GM12878 (cell line): ENCODE measurements around the gene ZBTB33. TPM values are rescaled to one million over a fixed set of nuclear protein-coding genes. Genes with fewer than 3 reads are reported as not detected.

ENCODE experiments used
- ATAC-seq: fragments of 200-7000 bp; cut with Tn5 transposase; 3 replicates; pipeline ENCODE4 v1.9.1; 2020; ENCODE audit warnings: mild to moderate bottlenecking, moderate library complexity
- BruUV-seq: library from RNA; stranded (reverse); fragments of 400-500 nt; replicated peaks from 2 replicates; lab custom pipeline; 2021; lab: Mats Ljungman, UMichigan
- CTCF ChIA-PET: fragments of 300-600 bp; sonication (Branson Sonifier 250); formaldehyde crosslinking; extraction: SDS; loops from one replicate; lab custom pipeline; 2021; ENCODE audit warnings: inconsistent platforms; lab: Yijun Ruan, JAX
- POLR2A ChIA-PET: fragments of 350-600 bp; formaldehyde crosslinking; extraction: SDS; loops from one replicate; lab custom pipeline; 2021; ENCODE audit warnings: inconsistent platforms; lab: Charles Lee
- RAD21 ChIA-PET: fragments of 300-600 bp; sonication (Branson Sonifier 250); formaldehyde crosslinking; loops from one replicate; lab custom pipeline; 2023; ENCODE audit warnings: antibody characterized with exemption; ENCODE audit not compliant: unreplicated experiment; lab: Charles Lee
- SMC1A ChIA-PET: fragments of 300-600 bp; sonication (Branson Sonifier 250); formaldehyde crosslinking; loops from one replicate; lab custom pipeline; 2023; ENCODE audit not compliant: unreplicated experiment, uncharacterized antibody; lab: Charles Lee
- DNase-seq: peaks from one replicate; pipeline ENCODE4 v3.0.0-alpha.2; 2011; ENCODE audit warnings: low read depth, low spot score
- FAIRE-seq: peaks from 3 replicates; lab custom pipeline; 2011; peaks lifted over from hg19 to GRCh38; lab: Jason Lieb, UNC
- H2AFZ ChIP-seq: 2 replicates; pipeline ENCODE4 v1.6.0; 2011; ENCODE audit warnings: low read depth, low read length, control low read depth; ENCODE audit not compliant: control insufficient read depth
- H3K27ac ChIP-seq: 2 replicates; pipeline ENCODE4 v1.5.1; 2011; ENCODE audit warnings: control low read depth; ENCODE audit not compliant: control insufficient read depth, insufficient read depth
- H3K27me3 ChIP-seq, 2 experiments: replicated peaks in 1 of 2; 2 replicates each; pipeline versions ENCODE4 v1.6.0 to v1.6.1; 2011; ENCODE audit warnings: low read length in 1 of 2; ENCODE audit not compliant: control insufficient read depth in 2 of 2, insufficient read depth in 2 of 2
- H3K36me3 ChIP-seq, 2 experiments: 2 replicates each; pipeline ENCODE4 v1.5.1; 2011; ENCODE audit warnings: low read length in 1 of 2; ENCODE audit not compliant: control insufficient read depth in 2 of 2, insufficient read depth in 2 of 2
- H3K4me1 ChIP-seq: 2 replicates; pipeline ENCODE4 v1.6.1; 2011; ENCODE audit warnings: mild to moderate bottlenecking, low read length, moderate library complexity, mixed read lengths; ENCODE audit not compliant: control insufficient read depth, insufficient read depth
- H3K4me2 ChIP-seq: 2 replicates; pipeline ENCODE4 v1.6.0; 2011; ENCODE audit warnings: control low read depth; ENCODE audit not compliant: control insufficient read depth, insufficient read depth
- H3K4me3 ChIP-seq: fragments of 200-600 bp; sonication (generic); 2 replicates; pipeline ENCODE4 v1.5.1; 2016
- H3K79me2 ChIP-seq: 2 replicates; pipeline ENCODE4 v1.6.0; 2011; ENCODE audit warnings: low read length; ENCODE audit not compliant: control insufficient read depth, insufficient read depth
- H3K9ac ChIP-seq: 2 replicates; pipeline ENCODE4 v1.8.0; 2011; ENCODE audit warnings: low read length, control low read depth, mixed read lengths; ENCODE audit not compliant: control insufficient read depth, insufficient read depth
- H3K9me3 ChIP-seq: replicated peaks from 3 replicates; pipeline ENCODE4 v1.5.1; 2011; ENCODE audit warnings: mild to moderate bottlenecking, low read length; ENCODE audit not compliant: control insufficient read depth, insufficient read depth
- H4K20me1 ChIP-seq: 2 replicates; pipeline ENCODE4 v1.6.0; 2011; ENCODE audit not compliant: control insufficient read depth, insufficient read depth
- ASH2L ChIP-seq: fragments of 300-600, 200-600 bp; sonication (generic); IDR thresholded peaks from 2 replicates; pipeline ENCODE4 v1.6.1; 2017; ENCODE audit warnings: low read depth, mild to moderate bottlenecking, borderline replicate concordance
- BMI1 ChIP-seq: fragments of 450-650 bp; IDR thresholded peaks from 2 replicates; pipeline ENCODE4 v1.6.1; 2016; ENCODE audit warnings: mild to moderate bottlenecking, moderate library complexity, borderline replicate concordance
- BRCA1 ChIP-seq: IDR thresholded peaks from 2 replicates; pipeline ENCODE4 v1.6.1; 2011; ENCODE audit warnings: low read depth, low read length, improper control_type of control experiment
- CBX5 ChIP-seq: sonication (generic); IDR thresholded peaks from 2 replicates; pipeline ENCODE4 v1.6.1; 2016; ENCODE audit warnings: low read depth, moderate library complexity, mild to moderate bottlenecking, inconsistent platforms
- FOXM1 ChIP-seq: IDR thresholded peaks from 2 replicates; pipeline ENCODE4 v1.6.1; 2012; ENCODE audit warnings: low read depth, mild to moderate bottlenecking, inconsistent platforms, low read length, moderate library complexity
- HCFC1 ChIP-seq: fragments of 150-350 bp; IDR thresholded peaks from 2 replicates; pipeline ENCODE4 v1.6.1; 2014; ENCODE audit warnings: low read length
- HDGF ChIP-seq: fragments of 450-650 bp; IDR thresholded peaks from 2 replicates; pipeline ENCODE4 v1.6.1; 2016; ENCODE audit warnings: antibody characterized with exemption
- JUNB ChIP-seq: IDR thresholded peaks from 2 replicates; pipeline ENCODE4 v1.6.1; 2016; ENCODE audit warnings: antibody characterized with exemption, mild to moderate bottlenecking
- JUND ChIP-seq: IDR thresholded peaks from 2 replicates; pipeline ENCODE4 v1.6.1; 2012; ENCODE audit warnings: low read depth, mild to moderate bottlenecking, low read length, improper control_type of control experiment, moderate library complexity
- NFYA ChIP-seq: IDR thresholded peaks from 2 replicates; pipeline ENCODE4 v1.6.1; 2011; ENCODE audit warnings: low read depth, mild to moderate bottlenecking, low read length, improper control_type of control experiment, borderline replicate concordance
- NR2C1 ChIP-seq: fragments of 450-650 bp; IDR thresholded peaks from 2 replicates; pipeline ENCODE4 v1.6.1; 2017; ENCODE audit warnings: antibody characterized with exemption, mild to moderate bottlenecking, moderate library complexity
- PBX3 ChIP-seq: IDR thresholded peaks from 2 replicates; pipeline ENCODE4 v1.6.1; 2011; ENCODE audit warnings: mild to moderate bottlenecking, low read depth, low read length, moderate library complexity; ENCODE audit not compliant: insufficient replicate concordance
- POLR2A ChIP-seq: IDR thresholded peaks from 2 replicates; pipeline ENCODE4 v1.6.1; 2011; ENCODE audit warnings: low read depth, mild to moderate bottlenecking, low read length
- POLR2AphosphoS5 ChIP-seq: IDR thresholded peaks from 2 replicates; pipeline ENCODE4 v1.6.1; 2011; ENCODE audit warnings: mild to moderate bottlenecking, low read length, inconsistent platforms
- SMAD1 ChIP-seq: fragments of 450-650 bp; IDR thresholded peaks from 2 replicates; pipeline ENCODE4 v1.6.1; 2018; ENCODE audit warnings: mild to moderate bottlenecking, low read depth; ENCODE audit not compliant: partially characterized antibody
- SP1 ChIP-seq: IDR thresholded peaks from one replicate; pipeline ENCODE4 v1.6.1; 2011; ENCODE audit warnings: low read depth, low read length
- SRF ChIP-seq, 2 experiments: IDR thresholded peaks; 2 replicates each; pipeline ENCODE4 v1.6.1; 2011; ENCODE audit warnings: low read depth in 2 of 2, low read length in 2 of 2, mild to moderate bottlenecking in 1 of 2, moderate library complexity in 1 of 2
- TCF12 ChIP-seq: IDR thresholded peaks from 2 replicates; pipeline ENCODE4 v1.6.1; 2011; ENCODE audit warnings: low read depth, mild to moderate bottlenecking, low read length
- TCF7 ChIP-seq: IDR thresholded peaks from 2 replicates; pipeline ENCODE4 v1.6.1; 2014; ENCODE audit warnings: antibody characterized with exemption, borderline replicate concordance
- ZNF207 ChIP-seq: fragments of 450-650 bp; IDR thresholded peaks from 2 replicates; pipeline ENCODE4 v1.6.1; 2014; ENCODE audit warnings: antibody characterized with exemption, mild to moderate bottlenecking, borderline replicate concordance
- WGBS: methylation state at CpG from one replicate; pipeline ENCODE4 v1.1.6; 2016; ENCODE audit warnings: low lambda C conversion rate; ENCODE audit not compliant: insufficient replicate concordance, insufficient coverage; ENCODE audit errors: missing lambda C conversion rate; 5-methylcytosine and 5-hydroxymethylcytosine counted together
- in situ Hi-C: fragments of 300-500 bp; cut with MboI; formaldehyde crosslinking; loops from 9 replicates; pipeline ENCODE4 v1.14.3; 2018; ENCODE audit warnings: mixed read lengths
- intact Hi-C: fragments of 100-400 bp; cut with micrococcal nuclease; formaldehyde crosslinking; loops from one replicate; pipeline ENCODE4 v1.14.2; 2022; ENCODE audit not compliant: unreplicated experiment
- polyA plus RNA-seq, 11 experiments: library from polyadenylated mRNA; depleted of rRNA in 4 of 11; unstranded in 6 of 11; stranded (reverse) in 5 of 11; fragments of >200 nt; fragmentation: Nextera tagmentation in 4 of 11; fragmentation: Illumina TruSeq in 1 of 11; extraction: Ambion mirVana in 4 of 11; extraction: Trizol in 1 of 11; gene quantifications; 1 replicate in 1 of 11; 2 replicates in 10 of 11; pipeline versions ENCODE4 v1.2.1 to v1.2.3, GENCODE V29; 2011 to 2016; ENCODE audit warnings: inconsistent platforms in 2 of 11, missing spikeins in 2 of 11, low read depth in 1 of 11
- total RNA-seq, 4 experiments: library from RNA; depleted of rRNA in 3 of 4; stranded (reverse); fragments of >200 nt in 3 of 4; fragmentation: Illumina TruSeq in 1 of 4; extraction: Trizol in 1 of 4; gene quantifications; 2 replicates each; pipeline versions ENCODE4 v1.2.1 to v1.2.3, GENCODE V29; 2013 to 2021
- TF ChIP-seq, protein P1 (sequence below): fragments of 450-650 bp; IDR thresholded peaks from 2 replicates; pipeline ENCODE4 v1.6.1; 2014; ENCODE audit warnings: mild to moderate bottlenecking
- TF ChIP-seq, protein P2 (sequence below): IDR thresholded peaks from 2 replicates; pipeline ENCODE4 v1.6.1; 2011; ENCODE audit warnings: low read depth, low read length, improper control_type of control experiment, borderline replicate concordance

ZBTB33 gene
- total and polyA plus RNA-seq, 10 of the 15 experiments (the other 5 are each of a cell fraction or from before 2014, with no cell fraction given), result 5.2 to 26.3 (median 18.3) TPM

- Histone ChIP-seq H3K9ac (peak overlapping the region; percentile 73), H3K4me1 (no peaks in the 10 kb centered on the region), H3K27ac (peak overlapping the region; percentile 65), H3K9me3 (no peaks in the 10 kb centered on the region), H3K4me2 (peak overlapping the region; percentile 14; the same call in 1 of the 2 replicates), H4K20me1 (no peaks in the 10 kb centered on the region), H2AFZ (peak overlapping the region; percentile 70), H3K4me3 (peak overlapping the region; percentile 71), H3K27me3 (no peaks in the 10 kb centered on the region), H3K79me2 (peaks cover 12% of the 10 kb centered on the region), H3K36me3 (no peaks in the 10 kb centered on the region)
- FAIRE-seq (peak; percentile 38), DNase-seq (no peak), ATAC-seq (peak; percentile 84)
- ChIA-PET POLR2A (interaction anchor here (0.6 kb wide), 1 partner anchor 67 kb away, joined by 3 read pairs; the partner anchor contains the start of gene TMEM255A), SMC1A (interaction anchor here (0.7 kb wide), 1 partner anchor 17 kb away, joined by 3 read pairs; no protein-coding TSS in a partner anchor), CTCF (interaction anchor here (0.9 to 1.0 kb wide), 2 partner anchors 31 to 64 kb away, joined by 3 read pairs; no protein-coding TSS in a partner anchor), RAD21 (interaction anchor here (1.8 kb wide), 1 partner anchor 64 kb away, joined by 5 read pairs; no protein-coding TSS in a partner anchor)
- intact Hi-C loops, result loop anchor here (10.0 kb wide), 1 partner anchor 210 kb away; no protein-coding TSS in a partner anchor
- in situ Hi-C loops, result no loop called here
- WGBS, result 30% methylated on average over 43 of the region's 43 CpGs
- no TSS peak for BruUV-seq
- peak; percentile 25; the same call in 1 of the 2 replicates for TF ChIP-seq FOXM1
- TF ChIP-seq, protein P1, sequence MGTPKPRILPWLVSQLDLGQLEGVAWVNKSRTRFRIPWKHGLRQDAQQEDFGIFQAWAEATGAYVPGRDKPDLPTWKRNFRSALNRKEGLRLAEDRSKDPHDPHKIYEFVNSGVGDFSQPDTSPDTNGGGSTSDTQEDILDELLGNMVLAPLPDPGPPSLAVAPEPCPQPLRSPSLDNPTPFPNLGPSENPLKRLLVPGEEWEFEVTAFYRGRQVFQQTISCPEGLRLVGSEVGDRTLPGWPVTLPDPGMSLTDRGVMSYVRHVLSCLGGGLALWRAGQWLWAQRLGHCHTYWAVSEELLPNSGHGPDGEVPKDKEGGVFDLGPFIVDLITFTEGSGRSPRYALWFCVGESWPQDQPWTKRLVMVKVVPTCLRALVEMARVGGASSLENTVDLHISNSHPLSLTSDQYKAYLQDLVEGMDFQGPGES, result no peak
- 0 out of 2 replicates have a peak, but pooled peaks have one; percentile 10 for TF ChIP-seq TCF12
- no peak for TF ChIP-seq BMI1
- no peak for TF ChIP-seq HDGF
- TF ChIP-seq SP1, result peak; percentile 58
- no peak for TF ChIP-seq BRCA1
- 0 out of 4 replicates have a peak, but pooled peaks of 1 of the 2 experiments have one; percentile 50 for TF ChIP-seq SRF (IDR thresholded peaks at IDR 0.05; ENCODE audit: low read depth in 2 of 2, low read length in 2 of 2)
- TF ChIP-seq HCFC1, result peak; percentile 63
- TF ChIP-seq TCF7, result peak; percentile 52; the same call in 1 of the 2 replicates
- TF ChIP-seq JUNB, result no peak
- TF ChIP-seq POLR2A, result peak; percentile 53; the same call in 1 of the 2 replicates
- TF ChIP-seq NFYA, result no peak
- no peak for TF ChIP-seq PBX3
- TF ChIP-seq NR2C1, result peak; percentile 65; the same call in 1 of the 2 replicates
- TF ChIP-seq JUND, result no peak
- peak; percentile 47; the same call in 1 of the 2 replicates for TF ChIP-seq POLR2AphosphoS5
- 0 out of 2 replicates have a peak, but pooled peaks have one; percentile 69 for TF ChIP-seq ZNF207
- TF ChIP-seq ASH2L, result no peak
- TF ChIP-seq CBX5, result peak; percentile 82; the same call in 1 of the 2 replicates
- TF ChIP-seq, protein P2, sequence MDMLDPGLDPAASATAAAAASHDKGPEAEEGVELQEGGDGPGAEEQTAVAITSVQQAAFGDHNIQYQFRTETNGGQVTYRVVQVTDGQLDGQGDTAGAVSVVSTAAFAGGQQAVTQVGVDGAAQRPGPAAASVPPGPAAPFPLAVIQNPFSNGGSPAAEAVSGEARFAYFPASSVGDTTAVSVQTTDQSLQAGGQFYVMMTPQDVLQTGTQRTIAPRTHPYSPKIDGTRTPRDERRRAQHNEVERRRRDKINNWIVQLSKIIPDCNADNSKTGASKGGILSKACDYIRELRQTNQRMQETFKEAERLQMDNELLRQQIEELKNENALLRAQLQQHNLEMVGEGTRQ, result no peak
- TF ChIP-seq SMAD1, result peak; percentile 62
Observed at GRCh38 chrX:120244735-120245498, 5.7 kb upstream of the ZBTB33 start.
